Epithelial cell of esophagus (primary cell): Measurements from ENCODE around the gene APCDD1L.
"Not testable (repeated sequence)": the region's sequence is repeated elsewhere in the genome, so short reads cannot be mapped to it uniquely, and the experiment has no call there.

Experiments
- DNase-seq: peaks from one replicate; pipeline ENCODE4 v3.0.0; 2010; ENCODE audit warnings: low read depth
- H3K4me3 ChIP-seq: 2 replicates; pipeline ENCODE4 v1.5.1; 2011; ENCODE audit warnings: mild to moderate bottlenecking, low read length, control low read depth
- TF ChIP-seq, protein P1 (sequence below): IDR thresholded peaks from 2 replicates; pipeline ENCODE4 v1.5.1; 2011; ENCODE audit warnings: low read depth, mild to moderate bottlenecking, low read length, control low read depth, inconsistent platforms; ENCODE audit not compliant: insufficient read depth; ENCODE audit errors: missing control alignments

Gene APCDD1L

DNA sequence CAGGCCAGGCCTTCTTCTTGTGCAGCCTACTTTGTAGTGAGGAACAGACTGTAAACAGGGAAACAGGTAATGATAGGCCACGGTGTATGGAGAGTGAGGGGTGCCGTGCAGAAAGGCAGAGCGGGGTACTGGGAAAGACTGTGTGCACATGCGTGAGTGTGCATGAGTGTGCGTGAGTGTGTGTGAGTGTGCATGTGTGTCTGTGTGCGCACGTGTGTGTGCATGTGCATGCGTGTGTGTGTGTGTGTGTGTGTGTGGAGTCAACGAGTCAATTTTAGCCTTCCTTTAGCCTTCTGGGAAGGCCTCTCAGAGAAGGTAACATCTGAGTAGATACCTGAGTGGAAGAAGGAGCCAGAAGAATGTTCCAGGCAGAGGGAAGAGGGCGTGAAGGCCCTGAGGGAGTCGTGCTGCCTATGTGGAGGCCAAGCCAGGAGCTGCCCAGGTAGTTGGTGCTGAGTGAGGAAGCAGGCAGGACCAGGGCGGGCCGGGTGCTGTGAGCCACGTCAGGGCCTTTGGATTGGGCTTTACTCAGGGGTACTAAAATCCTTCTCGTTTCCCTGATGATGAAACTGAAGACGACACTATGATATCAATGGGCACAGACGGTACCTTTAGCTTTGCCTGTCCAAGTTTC is 6.3 kb downstream of the APCDD1L start:
- DNase-seq, result no peak
- H3K4me3 ChIP-seq, result no peak overlapping the region

DNA sequence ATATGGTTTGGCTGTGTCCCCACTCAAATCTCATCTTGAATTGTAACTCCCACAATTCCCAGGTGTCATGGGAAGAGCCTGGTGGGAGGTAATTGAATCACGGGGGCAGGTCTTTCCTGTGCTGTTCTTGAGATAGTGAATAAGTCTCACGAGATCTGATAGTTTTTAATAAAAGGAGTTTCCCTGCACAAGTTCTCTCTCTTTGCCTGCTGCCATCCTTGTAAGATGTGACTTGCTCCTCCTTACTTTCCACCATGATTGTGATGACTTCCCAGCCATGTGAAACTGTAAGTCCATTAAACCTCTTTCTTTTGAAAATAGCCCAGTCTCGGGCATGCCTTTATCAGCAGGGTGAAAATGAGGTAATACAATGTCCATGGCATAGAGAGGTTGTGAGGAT is 8.2 kb downstream of the APCDD1L start:
- H3K4me3 ChIP-seq, DNase-seq: not testable (repeated sequence)

More for the DNA sequence above, 6.3 kb downstream of the APCDD1L start:
- TF ChIP-seq, protein P1, sequence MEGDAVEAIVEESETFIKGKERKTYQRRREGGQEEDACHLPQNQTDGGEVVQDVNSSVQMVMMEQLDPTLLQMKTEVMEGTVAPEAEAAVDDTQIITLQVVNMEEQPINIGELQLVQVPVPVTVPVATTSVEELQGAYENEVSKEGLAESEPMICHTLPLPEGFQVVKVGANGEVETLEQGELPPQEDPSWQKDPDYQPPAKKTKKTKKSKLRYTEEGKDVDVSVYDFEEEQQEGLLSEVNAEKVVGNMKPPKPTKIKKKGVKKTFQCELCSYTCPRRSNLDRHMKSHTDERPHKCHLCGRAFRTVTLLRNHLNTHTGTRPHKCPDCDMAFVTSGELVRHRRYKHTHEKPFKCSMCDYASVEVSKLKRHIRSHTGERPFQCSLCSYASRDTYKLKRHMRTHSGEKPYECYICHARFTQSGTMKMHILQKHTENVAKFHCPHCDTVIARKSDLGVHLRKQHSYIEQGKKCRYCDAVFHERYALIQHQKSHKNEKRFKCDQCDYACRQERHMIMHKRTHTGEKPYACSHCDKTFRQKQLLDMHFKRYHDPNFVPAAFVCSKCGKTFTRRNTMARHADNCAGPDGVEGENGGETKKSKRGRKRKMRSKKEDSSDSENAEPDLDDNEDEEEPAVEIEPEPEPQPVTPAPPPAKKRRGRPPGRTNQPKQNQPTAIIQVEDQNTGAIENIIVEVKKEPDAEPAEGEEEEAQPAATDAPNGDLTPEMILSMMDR, result no peak

DNA sequence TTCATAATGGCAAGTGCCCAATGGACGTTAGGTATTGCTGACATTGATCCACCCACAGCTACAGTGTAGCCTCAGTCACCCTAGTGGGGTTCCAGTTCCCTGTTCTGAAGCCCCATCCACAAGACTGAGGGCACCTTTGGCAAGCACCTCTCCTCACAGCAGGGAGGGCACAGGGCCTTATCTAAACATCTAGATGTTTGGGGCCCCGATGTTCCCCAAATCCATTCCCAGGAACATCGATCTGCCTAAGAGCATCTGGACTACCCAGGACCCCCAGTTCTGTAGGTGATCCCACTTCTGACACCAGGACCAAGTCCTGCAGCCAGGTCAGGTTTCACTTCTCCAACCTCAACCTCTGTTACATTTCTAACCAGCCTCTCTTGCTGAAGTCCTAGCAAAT is 10.6 kb downstream of the APCDD1L start:
- TF ChIP-seq, protein P1, result no peak
- no peak for DNase-seq
- no peak overlapping the region for H3K4me3 ChIP-seq

DNA sequence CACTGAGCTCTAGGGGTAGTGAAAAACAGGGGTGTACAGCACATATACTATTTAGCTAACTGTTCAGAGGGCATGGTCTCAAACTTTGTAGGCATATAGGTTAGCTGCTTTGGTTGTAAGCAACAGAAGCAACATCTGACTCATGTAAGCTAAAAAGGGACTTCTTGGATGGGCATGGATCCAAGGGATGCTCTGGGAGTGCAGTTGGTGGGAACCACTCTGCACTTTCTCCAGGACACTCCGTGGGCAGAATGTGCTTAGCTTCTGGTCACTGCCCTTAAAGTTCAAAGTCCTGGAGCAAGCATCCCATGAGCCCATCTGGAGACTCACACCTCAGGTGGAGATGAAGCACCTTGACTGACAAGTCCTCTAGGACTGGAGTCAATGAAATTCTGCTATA is 11.5 kb downstream of the APCDD1L start:
- no peak for DNase-seq
- TF ChIP-seq, protein P1, result no peak
- no peak overlapping the region for H3K4me3 ChIP-seq

DNA sequence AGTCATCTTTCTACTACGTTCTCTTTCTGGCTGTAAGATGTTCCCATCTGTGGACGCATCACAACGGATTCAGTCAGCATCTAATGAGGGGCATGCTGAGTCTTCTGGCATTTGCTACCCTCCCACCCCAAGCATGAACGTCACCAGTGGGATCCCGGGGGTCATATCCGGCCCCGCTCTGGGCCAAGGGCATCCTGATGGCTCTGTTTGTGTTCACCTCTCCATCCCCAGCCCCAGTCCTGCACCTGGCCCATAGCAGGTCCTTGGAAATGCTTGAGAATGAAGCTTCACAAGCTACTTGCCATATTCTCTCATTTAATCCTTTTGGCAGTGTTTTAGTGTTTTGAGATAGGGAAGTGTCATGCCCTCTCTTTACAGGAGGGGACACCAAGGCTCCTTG is 14.9 kb downstream of the APCDD1L start:
- DNase-seq, result no peak
- TF ChIP-seq, protein P1, result no peak
- H3K4me3 ChIP-seq, result no peak overlapping the region

DNA sequence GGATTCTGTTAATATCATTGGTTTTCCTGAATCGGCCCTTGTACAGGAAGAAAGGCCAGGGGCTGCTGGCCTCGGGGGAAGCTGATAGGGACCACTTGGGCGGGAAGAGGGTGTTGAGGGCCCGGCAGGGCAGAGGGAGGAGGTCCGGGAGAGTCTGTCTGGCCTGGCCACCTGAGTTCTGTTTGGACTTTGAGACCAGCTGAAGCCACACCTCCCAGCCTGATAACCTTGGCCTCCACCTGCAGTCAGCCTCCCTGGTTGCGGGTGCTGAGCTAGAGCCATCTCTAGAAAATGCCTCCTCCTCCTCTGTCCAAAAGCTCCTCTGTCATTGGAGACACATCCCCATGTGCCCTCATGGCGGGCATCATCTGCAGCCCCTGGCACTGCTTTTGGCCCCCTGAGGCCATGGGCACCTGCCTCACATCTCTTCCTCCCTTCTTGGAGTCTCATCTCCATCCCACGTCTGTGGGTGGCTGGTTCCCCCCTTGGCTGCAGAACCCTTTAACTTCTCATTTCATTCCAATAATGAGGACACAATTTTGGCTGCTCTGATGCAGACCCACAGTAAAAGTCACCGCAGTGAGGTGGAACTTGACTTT is 16.6 kb downstream of the APCDD1L start:
- no peak for DNase-seq
- no peak overlapping the region for H3K4me3 ChIP-seq
- TF ChIP-seq, protein P1, result no peak

DNA sequence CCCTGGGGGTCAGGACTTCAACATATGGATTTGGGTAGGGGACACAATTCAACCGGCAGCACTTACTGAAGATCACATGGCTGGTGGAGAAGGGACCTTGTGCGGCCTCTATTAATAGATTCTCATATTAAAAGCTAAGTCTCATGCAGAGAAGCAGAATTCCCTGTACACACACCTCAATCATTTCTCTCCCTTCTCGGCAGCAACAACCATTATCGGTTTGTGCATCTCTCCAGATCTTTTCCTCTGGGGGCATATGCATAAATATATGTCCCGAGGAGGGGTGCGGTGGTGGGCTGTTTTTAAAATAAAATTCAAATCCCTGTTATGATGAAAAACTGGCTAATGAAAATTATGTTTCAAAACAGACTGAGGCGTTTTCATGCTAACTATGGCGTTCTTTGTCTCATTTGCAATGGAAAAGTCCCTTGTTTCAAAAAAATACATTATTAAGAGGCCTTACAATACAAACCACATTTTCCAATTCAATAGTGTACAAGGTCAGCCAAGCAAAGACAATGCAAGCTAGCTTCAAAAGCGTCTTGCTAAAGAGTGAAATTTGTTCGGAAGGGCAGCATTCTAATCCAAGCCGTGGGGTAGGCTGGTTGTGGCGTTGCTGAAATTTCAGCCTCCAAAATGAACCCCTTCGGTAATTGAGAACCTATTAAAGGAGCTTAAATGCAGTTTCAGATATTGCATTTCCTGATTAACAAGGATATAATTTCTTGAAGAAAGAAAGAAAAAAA is 17.3 kb downstream of the APCDD1L start:
- TF ChIP-seq, protein P1, result no peak
- DNase-seq, result no peak
- no peak overlapping the region for H3K4me3 ChIP-seq
